Stimulated activated CD4-positive, alpha-beta T cell treated with anti-CD3 and anti-CD28 coated beads, Interleukin-12 subunit alpha, Interleukin-12 subunit beta, amount 100 ng/mL, for 4 hours (primary cell): Measurements from ENCODE around the gene PCGF3.
"Not testable (repeated sequence)": the region's sequence is repeated elsewhere in the genome, so short reads cannot be mapped to it uniquely, and the experiment has no call there.

Experiments used
- DNase-seq: peaks from one replicate; pipeline ENCODE4 v3.0.0-alpha.2; 2020

PCGF3 gene

DNA sequence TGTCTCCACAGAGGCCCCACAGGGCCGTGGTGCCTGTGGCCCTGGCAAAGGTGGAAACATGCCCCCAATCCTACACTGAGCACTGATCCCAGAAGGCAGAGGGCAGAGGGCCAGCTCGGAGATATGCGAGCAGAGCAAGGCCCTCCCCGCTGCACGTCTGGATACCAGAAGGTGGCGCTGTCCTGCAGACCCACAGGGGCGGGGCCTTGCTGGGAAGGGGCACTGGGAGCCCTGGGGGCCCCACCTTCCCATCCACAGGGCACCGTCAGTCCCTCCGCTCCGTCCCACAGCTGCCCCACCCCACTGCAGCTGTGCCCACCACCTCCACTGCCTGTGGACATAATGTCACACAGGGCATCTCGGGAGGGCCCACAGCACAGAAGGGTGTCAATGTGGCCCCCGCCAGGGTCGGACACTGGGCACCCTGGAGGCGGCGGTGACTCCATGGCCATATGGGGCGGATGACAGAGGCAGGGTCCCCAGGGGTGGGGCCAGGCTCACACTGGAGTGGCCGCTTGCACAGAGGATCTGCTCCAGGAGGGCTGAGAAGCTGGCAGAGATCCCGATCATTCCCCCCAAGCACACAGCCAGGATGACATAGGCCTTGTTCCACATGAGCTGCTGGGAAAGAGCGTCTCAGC lies 21.5 kb upstream of the PCGF3 start:
- no peak for DNase-seq

- no peak for DNase-seq
Observed at GRCh38 chr4:684623-685327, 20.9 kb upstream of the PCGF3 start.

DNA sequence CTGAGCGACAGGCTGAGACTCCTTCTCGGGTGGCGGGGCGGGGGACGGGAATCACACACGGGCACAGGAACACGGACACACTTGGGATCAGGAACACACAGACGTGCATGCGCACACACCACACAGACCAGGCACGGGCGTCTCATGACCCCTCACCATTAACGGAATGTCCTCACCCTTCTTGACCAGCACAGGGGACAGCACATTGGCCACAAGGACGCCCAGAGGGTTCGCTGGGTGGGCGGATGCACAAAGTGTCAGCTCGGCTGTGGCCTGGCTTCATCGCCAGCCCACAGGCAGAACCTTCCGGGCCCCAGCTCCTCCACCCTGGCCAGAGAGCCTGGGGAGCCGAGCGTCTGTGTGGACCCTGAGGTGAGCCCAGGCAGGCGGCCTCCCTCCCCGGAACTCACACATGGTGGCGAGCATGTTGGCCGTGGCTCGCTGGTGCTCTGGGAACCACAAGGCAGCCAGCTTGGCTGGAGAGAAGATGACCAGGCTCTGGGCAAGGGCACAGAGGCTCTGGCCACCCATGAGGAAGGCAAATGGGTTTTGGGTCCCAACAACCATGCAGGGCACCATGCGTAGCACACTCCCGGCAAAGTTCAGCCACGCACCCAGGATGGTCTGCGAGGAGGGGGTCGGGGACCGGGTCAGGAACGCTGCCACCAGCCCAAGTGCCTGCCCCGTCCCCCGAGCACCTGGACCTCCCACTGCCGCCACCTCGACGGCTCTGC lies 19.8 kb upstream of the PCGF3 start:
- no peak for DNase-seq

GRCh38 chr4:686413-687040 lies 19.1 kb upstream of the PCGF3 start:
- no peak for DNase-seq

DNA sequence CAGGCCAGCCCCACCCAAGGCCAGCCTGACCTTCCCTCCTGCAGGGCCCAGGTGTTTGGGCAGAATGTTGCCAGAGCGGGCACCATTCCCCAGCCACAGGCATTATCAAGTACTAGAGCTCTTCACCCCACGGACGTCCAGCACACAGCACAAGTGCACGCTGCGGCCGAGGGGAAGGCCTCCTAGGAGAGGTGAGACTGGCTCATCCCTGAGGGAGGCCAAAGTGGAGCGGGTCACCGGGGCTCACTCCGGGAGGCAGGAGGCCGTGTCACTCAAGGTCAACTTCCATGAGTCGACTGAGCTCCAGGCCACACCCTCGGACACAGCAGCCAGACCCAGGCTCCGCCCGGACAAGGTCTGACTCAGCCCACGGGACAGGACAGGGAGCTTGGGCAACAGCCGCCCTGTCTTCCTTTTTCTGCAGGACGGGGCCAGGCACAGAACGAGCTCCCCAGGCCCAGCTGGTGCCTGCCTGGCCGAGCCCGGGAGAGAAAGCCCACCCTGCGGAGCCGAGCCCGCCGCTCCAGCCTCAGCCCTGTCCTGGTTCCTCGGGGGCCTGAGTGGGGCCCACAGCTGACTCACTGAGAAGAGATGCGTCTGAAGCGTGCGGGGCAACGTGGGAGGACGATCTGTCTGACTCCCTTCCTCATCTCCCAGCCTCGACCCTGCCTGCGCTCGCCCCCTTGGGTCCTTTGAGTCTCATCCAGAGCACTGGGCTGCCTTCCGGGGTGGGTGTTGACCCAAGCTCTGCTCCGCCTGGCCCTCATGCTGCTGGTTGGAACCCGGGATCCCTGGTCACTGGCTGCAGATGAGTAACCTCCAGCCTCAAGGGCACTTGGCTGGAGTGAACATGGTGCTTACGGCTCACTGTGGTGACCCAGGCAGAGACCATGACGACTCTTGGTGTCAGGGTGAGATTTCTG lies 18.3 kb upstream of the PCGF3 start:
- no peak for DNase-seq

DNA sequence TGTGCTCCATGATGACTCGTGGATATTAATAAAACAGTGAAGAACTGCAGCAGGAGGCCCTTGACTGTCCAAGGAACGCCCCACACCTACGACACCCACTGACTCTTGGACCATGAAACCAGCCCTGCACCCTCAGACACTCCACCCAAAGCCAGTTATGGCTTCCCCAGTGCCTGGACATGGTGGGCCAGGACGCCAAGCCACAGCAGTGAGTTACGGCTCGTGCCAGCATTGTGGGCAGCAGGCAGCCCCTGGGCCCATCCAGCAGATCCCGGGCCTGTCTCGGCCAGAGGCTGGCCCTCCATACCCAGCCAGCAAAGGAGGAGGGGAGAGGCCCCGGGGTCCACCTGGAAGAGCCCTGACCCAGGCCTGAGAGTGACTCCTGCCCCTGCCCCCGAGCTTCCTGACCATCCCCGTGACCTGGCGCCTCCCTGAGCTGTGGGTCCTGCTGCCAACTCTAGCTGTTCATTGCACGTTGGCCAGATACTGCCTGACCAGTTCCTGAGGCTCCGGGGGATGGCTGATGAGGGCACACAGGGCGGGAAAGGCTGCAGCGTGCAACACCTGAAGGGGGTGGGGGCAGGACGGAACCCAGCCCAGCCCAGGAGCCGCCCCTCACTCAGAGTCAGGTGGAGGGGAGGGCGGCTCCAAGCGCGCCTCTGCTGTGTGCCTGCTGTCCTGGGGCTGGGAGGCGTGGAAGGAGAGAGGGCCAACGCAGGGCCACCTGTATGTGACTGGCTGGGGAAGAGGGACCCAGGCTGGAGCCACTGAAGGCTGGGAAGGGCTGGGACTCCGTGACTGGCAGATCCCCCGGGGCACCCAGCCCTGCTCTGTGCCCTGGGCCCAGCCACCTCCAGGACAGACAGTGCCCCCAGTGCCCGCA lies 17.4 kb upstream of the PCGF3 start:
- no peak for DNase-seq

DNA sequence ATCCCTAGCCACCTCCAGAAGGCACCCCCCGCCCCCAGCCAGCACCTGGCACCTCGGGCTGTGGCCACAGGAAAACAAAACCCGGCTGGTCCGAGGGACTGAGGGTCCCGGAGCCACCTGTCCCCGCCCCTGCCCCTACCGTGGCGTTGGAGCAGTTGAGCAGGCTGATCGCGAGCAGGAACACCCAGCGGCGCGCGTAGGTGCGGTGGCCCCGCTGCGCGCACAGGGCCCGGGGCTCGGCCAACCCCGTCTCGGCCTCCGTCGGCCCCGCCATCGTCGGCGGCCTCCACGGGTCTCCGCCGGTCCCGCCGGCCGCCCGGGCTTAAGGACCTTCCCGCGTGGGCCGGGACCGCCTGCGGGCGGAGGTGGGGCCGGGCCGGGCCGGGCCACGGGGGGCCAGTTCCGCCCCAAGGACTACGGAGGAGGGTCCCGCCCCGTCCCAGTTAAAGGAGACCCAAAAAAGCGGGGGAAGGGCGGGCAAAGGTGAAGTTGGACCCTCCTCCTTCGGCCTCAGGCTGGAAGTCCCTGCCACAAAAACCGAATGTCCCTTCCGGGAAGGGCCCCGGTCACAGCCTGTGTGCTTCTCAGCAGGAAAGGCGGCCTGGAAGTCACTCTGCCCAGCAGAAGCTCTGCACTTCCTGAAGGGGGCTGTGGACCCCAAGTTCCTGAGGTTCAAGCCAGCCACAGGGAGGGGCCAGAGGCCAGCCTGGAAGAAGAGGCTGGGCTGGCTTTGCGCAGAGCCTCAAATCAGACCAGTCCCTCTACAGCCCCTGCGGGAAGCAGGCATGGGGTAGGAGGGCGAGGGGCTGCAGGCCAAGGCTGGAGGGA lies 16.6 kb upstream of the PCGF3 start, which contains the start of gene SLC49A3:
TSS of gene SLC49A3 (minus strand) at position 298 of the 828 bp plus-strand sequence. CDS start at position 274, 24 bp downstream.
- no peak for DNase-seq

DNA sequence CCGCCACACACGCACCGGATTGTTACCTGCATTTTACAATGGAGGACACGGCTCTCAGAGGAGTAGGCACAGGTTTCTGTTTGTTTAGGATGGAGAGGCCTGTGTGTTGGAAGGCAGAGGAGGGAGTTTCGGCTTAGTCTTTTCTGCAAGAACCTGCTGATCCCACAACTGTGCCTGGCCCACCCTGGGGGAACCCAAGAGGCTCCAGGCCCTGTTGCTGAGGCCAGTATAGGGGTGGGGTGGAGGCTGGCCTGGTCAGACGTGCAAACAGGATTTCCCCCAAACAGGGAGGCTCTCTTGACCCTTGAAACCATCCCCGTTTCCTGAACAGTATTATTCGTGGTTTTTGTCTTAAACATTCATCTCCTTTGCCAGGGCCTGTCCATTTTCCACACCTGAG lies 15.9 kb upstream of the PCGF3 start:
- no peak for DNase-seq

DNA sequence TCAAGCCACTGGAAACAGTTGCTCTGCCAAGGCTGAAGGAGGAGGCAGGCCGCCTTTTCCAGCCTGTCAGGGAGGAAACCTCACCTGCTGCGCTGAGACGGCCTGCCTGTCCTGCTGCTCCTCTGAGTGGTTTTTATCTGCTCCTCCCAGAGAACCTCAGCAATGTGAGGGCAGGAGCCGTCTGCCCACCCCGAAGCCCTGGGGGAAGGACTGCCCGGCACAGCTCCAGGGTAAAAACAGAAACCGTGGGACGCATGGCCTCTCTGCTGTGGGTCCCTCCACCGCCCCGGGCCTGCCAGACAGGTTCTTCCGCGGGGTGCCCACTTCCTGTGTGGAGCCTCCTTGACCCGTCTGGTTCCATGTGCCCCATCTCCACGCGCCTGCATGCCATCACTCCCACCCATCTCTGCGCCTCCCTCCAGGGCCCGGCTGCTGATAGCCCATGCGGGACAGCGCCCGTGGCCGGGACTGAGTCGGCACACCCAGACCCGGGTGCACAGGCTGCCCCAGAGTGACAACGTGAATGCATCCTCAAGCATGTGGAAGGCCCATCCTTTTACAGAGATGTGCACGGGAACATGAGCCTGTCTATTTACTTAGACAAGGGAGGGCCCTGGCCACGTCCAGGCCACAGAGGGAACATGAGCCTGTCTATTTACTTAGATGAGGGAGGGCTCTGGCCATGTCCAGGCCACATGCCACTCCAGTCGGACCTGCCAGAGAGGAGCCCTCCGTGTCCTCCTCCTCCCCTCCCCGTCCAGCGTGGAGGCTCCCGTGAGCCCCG lies 12.7 kb upstream of the PCGF3 start:
- DNase-seq: no peak

GRCh38 chr4:694341-694940 lies 11.2 kb upstream of the PCGF3 start:
- DNase-seq: not testable (repeated sequence)

GRCh38 chr4:699816-700580 lies 5.6 kb upstream of the PCGF3 start:
- no peak for DNase-seq

DNA sequence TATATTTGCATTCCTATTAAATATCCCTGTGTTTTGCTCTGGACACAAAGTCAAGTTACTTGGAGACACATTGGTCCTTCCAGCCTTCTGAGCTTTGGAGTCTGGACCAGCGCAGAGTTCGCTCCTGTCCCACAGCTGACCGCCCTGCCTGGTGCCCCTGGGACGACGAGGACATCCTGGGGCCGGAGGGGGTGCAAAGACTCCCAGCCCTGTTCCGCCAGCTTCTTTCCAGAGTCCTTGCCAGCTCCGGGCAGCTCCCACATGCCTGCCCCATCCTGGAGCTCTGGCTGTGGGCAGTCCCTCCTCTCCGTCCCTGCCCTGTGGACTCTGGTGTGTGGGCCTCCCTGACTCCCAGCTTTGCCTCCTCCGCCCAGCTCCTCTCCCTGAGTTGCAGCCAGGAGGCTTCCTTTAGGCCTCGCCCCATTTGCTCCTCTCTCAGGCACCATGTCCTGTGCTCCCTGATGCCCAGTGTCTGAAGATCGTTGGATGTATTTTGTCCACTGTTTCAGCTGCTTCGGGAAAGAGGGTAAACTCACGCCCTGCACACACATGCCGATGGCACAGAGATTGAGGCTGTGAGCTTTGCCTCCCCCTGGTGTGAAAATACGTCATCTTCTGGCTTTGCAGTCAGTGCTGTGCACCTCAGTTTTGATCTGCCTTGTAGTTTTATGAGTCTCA lies 4.9 kb upstream of the PCGF3 start:
- no peak for DNase-seq

DNA sequence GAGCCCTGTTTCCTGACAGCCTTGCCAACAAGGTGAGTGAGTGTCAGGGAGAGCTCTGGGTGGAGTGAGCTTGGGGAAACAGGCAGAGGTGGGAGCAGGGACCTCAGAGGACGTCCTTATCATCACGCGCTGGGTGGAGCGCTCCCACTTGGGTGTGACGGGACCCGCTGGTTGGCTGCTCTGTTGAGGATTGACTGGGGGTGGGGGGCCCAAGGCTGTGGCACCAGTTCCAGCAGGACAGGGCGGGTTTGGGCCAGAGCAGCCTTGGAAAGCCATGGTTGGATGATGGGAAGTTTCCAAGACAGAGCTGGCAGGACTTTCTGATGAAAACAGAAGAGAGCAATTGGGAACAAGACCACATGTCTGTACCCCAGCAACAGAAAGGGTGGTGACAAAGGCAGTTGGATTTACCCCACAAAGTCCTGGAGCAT lies 3.0 kb upstream of the PCGF3 start:
- no peak for DNase-seq

DNA sequence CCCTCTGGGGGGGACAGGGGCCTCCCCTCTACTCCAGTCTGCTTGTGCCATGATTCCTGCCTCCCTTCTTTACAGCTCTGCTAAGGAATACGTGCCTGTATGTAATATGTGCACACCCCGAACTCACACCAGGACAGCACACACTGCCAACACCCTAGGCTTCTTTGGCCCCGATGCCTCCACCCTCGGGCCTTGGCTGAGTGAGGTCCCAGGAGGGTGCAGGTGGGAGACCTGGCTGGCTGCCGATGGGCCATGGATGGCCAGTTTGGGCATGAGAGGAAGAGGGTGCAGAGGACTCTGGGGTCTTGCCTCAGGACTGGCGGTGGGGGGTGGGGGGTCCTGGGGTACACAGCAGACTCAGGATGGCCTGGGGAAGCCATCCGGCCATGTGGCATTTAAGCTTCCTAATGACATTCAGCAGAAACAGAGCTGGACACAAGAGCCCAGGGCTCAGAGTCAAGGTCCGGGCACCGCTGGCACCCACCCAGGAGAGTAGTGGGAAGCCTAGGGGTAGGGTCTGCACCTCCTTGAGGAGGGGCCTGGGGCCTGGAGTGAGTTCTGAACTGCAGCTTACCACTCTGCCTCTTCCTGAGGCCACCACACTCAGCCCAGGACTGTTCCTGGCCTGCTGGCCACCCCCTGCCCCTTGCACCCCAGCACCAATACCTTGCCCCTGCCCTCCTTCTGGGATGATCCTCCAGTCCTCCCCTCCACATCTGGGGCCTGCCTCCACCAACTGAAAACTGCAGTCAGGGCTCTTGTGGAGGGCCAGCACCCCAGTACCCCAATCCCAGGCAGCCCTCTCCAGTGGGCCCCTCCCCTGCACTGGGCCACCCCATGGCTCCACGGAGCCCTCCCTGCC lies 2.1 kb upstream of the PCGF3 start:
- DNase-seq: no peak

DNA sequence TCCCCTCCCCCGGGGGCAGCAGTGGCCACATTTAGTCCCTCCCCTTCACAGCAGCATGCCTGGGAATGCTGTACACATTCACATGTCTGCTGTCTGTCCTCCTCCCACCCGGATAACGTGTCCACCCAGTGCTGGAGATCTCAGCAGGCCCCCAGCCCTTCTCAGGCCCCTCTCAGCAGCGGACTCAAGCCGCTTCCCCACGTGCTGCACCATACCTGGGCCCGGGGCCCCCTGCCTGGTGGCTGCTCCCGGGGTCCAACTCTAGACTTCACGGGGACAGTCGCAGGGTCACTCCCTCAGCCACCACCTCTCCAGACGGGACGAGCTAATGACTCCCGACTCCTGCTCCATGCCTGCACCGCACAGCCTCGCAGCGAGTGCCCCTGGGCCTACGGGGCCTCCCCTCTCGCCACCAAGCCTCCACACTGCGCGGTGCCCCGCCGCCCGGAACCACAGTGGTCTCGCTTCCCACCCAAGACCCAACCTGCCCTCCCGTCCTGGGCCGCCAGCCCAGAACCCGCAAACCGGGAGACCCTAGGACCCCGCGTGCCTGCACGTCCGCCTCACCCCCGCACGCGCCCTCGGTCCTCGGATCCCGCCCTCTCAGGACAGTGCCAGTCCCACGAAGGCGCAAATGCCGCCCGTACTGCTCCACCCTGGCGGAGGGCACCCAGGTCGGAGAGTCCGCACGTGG lies 1.3 kb upstream of the PCGF3 start:
- no peak for DNase-seq

DNA sequence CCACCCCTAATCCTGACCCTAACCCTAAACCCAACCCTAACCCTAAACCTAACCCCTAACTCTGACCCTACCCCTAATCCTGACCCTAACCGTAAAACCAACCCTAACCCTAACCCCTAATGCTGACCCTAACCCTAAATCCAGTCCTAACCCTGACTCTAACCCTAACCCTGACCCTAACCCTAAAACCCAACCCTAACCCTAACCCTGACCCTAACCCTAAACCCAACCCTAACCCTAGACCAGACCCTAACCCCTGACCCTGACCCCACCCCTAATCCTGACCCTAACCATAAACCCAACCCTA lies 708 bp upstream of the PCGF3 start:
- no peak for DNase-seq
